Kidney capillary endothelial cell (primary cell): ENCODE measurements around the gene DBN1.

ENCODE experiments used
- DNase-seq: peaks from one replicate; pipeline ENCODE4 v3.0.0-alpha.2; 2018; ENCODE audit warnings: low spot score

Gene DBN1

GRCh38 chr5:177443144-177443983 is 30.1 kb downstream of the DBN1 start:
- no peak for DNase-seq

- no peak for DNase-seq
Measured at GRCh38 chr5:177442066-177442826, 31.2 kb downstream of the DBN1 start.

- DNase-seq, result no peak
Measured at GRCh38 chr5:177440990-177441780, 32.2 kb downstream of the DBN1 start.

- DNase-seq, result no peak
Measured at GRCh38 chr5:177440211-177440989, 33.0 kb downstream of the DBN1 start.

- no peak for DNase-seq
Measured at GRCh38 chr5:177439518-177440053, 33.8 kb downstream of the DBN1 start.

GRCh38 chr5:177438468-177438867 is 35.0 kb downstream of the DBN1 start:
- DNase-seq, result no peak

GRCh38 chr5:177437623-177438022 is 35.8 kb downstream of the DBN1 start:
- no peak for DNase-seq

GRCh38 chr5:177435847-177436536 is 37.4 kb downstream of the DBN1 start:
- no peak for DNase-seq

GRCh38 chr5:177434942-177435738 is 38.3 kb downstream of the DBN1 start:
- no peak for DNase-seq

- no peak for DNase-seq
Measured at GRCh38 chr5:177434437-177434836, 39.0 kb downstream of the DBN1 start.

GRCh38 chr5:177433658-177434217 is 39.7 kb downstream of the DBN1 start:
- DNase-seq, result no peak

GRCh38 chr5:177432839-177433657 is 40.4 kb downstream of the DBN1 start:
- no peak for DNase-seq

- DNase-seq, result no peak
Measured at GRCh38 chr5:177432143-177432838, 41.1 kb downstream of the DBN1 start.

- DNase-seq, result no peak
Measured at GRCh38 chr5:177431317-177432142, 41.9 kb downstream of the DBN1 start.

GRCh38 chr5:177430972-177431316 is 42.5 kb downstream of the DBN1 start:
- DNase-seq, result no peak

GRCh38 chr5:177430140-177430951 is 43.1 kb downstream of the DBN1 start:
- DNase-seq, result no peak
